ENCODE results near the gene NME3.

NME3 gene

GRCh38 chr16:1747934-1748333 is 23.4 kb downstream of the NME3 start:
- TF ChIP-seq CTCF (IDR thresholded peaks at IDR 0.05; ENCODE audit: control extremely low read depth, extremely low read depth, low read depth, missing control alignments) = no peak
- CTCF ChIA-PET = no interaction called here
- no peak for DNase-seq (ENCODE audit: extremely low spot score)
- POLR2A ChIA-PET = no interaction called here

- POLR2A ChIA-PET = no interaction called here
- CTCF ChIA-PET = interaction anchor here (1.0 to 1.6 kb wide), 2 partner anchors 14 to 23 kb away, joined by 4 read pairs; no protein-coding TSS in a partner anchor
- no peak for DNase-seq (ENCODE audit: extremely low spot score)
- TF ChIP-seq CTCF (IDR thresholded peaks at IDR 0.05; ENCODE audit: control extremely low read depth, extremely low read depth, low read depth, missing control alignments) = no peak
Measured at GRCh38 chr16:1746693-1747195, 24.6 kb downstream of the NME3 start.

- POLR2A ChIA-PET = no interaction called here
- no peak for TF ChIP-seq CTCF (IDR thresholded peaks at IDR 0.05; ENCODE audit: control extremely low read depth, extremely low read depth, low read depth, missing control alignments)
- CTCF ChIA-PET = interaction anchor here (1.0 to 1.8 kb wide), 3 partner anchors 14 to 40 kb away, joined by 4 to 7 read pairs (median 4); partner anchors contain the start of gene MAPK8IP3
- DNase-seq (ENCODE audit: extremely low spot score) = no peak
Measured at GRCh38 chr16:1745900-1746692, 25.2 kb downstream of the NME3 start.

GRCh38 chr16:1745181-1745899 is 26.0 kb downstream of the NME3 start:
- TF ChIP-seq CTCF (IDR thresholded peaks at IDR 0.05; ENCODE audit: control extremely low read depth, extremely low read depth, low read depth, missing control alignments) = no peak
- ChIA-PET CTCF (interaction anchor here (1.3 to 1.8 kb wide), 3 partner anchors 13 to 39 kb away, joined by 4 to 7 read pairs (median 4); partner anchors contain the start of gene MAPK8IP3), POLR2A (no interaction called here)
- DNase-seq (ENCODE audit: extremely low spot score) = no peak

- POLR2A ChIA-PET = no interaction called here
Measured at GRCh38 chr16:1744338-1744840, 27.0 kb downstream of the NME3 start.

More at GRCh38 chr16:1744338-1744840, 27.0 kb downstream of the NME3 start:
- CTCF ChIA-PET = interaction anchor here (1.3 to 1.8 kb wide), 2 partner anchors 21 to 38 kb away, joined by 4 to 7 read pairs; partner anchors contain the start of gene MAPK8IP3
- no peak for DNase-seq (ENCODE audit: extremely low spot score)
- no peak for TF ChIP-seq CTCF (IDR thresholded peaks at IDR 0.05; ENCODE audit: control extremely low read depth, extremely low read depth, low read depth, missing control alignments)

Data from GM10248 (cell line).